NCI-H1417 (cell line): ENCODE measurements around the gene ZNF407.
A peak's percentile ranks its signal among the peaks of the same experiment; 100 is the strongest.

Experiments
- DNase-seq, 3 experiments: peaks; one replicate each; lab custom pipeline; 2025; lab: John Stamatoyannopoulos, UW

ZNF407 gene

GRCh38 chr18:74669136-74669798 lies 71.6 kb downstream of the ZNF407 start:
- DNase-seq = no peak

GRCh38 chr18:74672371-74672770 lies 74.7 kb downstream of the ZNF407 start:
- DNase-seq = no peak

- no peak for DNase-seq
Observed at GRCh38 chr18:74674487-74674886, 76.8 kb downstream of the ZNF407 start.

- DNase-seq = no peak
Observed at GRCh38 chr18:74679006-74679678, 81.5 kb downstream of the ZNF407 start.

GRCh38 chr18:74679679-74680076 lies 82.0 kb downstream of the ZNF407 start:
- no peak for DNase-seq

- DNase-seq = peak in 2 of 3 experiments; percentile 64 to 80
Observed at GRCh38 chr18:74682141-74682990, 84.7 kb downstream of the ZNF407 start.

GRCh38 chr18:74682991-74683297 lies 85.3 kb downstream of the ZNF407 start:
- DNase-seq = peak in 2 of 3 experiments; percentile 56 to 85

GRCh38 chr18:74683573-74683972 lies 85.9 kb downstream of the ZNF407 start:
- DNase-seq = peak in 2 of 3 experiments; percentile 27 to 73

- DNase-seq = no peak
Observed at GRCh38 chr18:74689251-74689650, 91.6 kb downstream of the ZNF407 start.

- no peak for DNase-seq
Observed at GRCh38 chr18:74692367-74693013, 94.8 kb downstream of the ZNF407 start.

GRCh38 chr18:74694436-74694835 lies 96.8 kb downstream of the ZNF407 start:
- DNase-seq = no peak

- DNase-seq = no peak
Observed at GRCh38 chr18:74695170-74695569, 97.5 kb downstream of the ZNF407 start.

- no peak for DNase-seq
Observed at GRCh38 chr18:74698881-74699280, 101.2 kb downstream of the ZNF407 start.

GRCh38 chr18:74699455-74699854 lies 101.8 kb downstream of the ZNF407 start:
- no peak for DNase-seq

- no peak for DNase-seq
Observed at GRCh38 chr18:74702950-74703349, 105.3 kb downstream of the ZNF407 start.

- DNase-seq = no peak
Observed at GRCh38 chr18:74708169-74708568, 110.5 kb downstream of the ZNF407 start.

GRCh38 chr18:74709452-74709851 lies 111.8 kb downstream of the ZNF407 start:
- no peak for DNase-seq

- DNase-seq = peak in 1 of 3 experiments; percentile 45
Observed at GRCh38 chr18:74714120-74714519, 116.5 kb downstream of the ZNF407 start.

- DNase-seq = peak in 2 of 3 experiments; percentile 45 to 62
Observed at GRCh38 chr18:74714791-74715190, 117.1 kb downstream of the ZNF407 start.

GRCh38 chr18:74715306-74715705 lies 117.6 kb downstream of the ZNF407 start:
- DNase-seq = peak in 1 of 3 experiments; percentile 40

- DNase-seq = peak in 2 of 3 experiments; percentile 26 to 81
Observed at GRCh38 chr18:74715865-74716712, 118.4 kb downstream of the ZNF407 start.
